Smooth muscle cell (in vitro differentiated cells): ENCODE measurements around the gene CCSAP. TPM values are rescaled to one million over a fixed set of nuclear protein-coding genes. Genes with fewer than 3 reads are reported as not detected.

Experiments used
- DNase-seq: peaks from one replicate; lab custom pipeline; 2025; ENCODE audit not compliant: unreplicated experiment; lab: John Stamatoyannopoulos, UW
- H2AFZ ChIP-seq: fragments of 200-600 bp; sonication (generic); 2 replicates; pipeline ENCODE4 v1.6.0; 2016; ENCODE audit warnings: antibody characterized with exemption, low read depth, mild to moderate bottlenecking
- H3F3A ChIP-seq: fragments of 200-600 bp; sonication (generic); 2 replicates; pipeline ENCODE4 v1.6.0; 2017; ENCODE audit warnings: antibody characterized with exemption, low read depth
- H3K27ac ChIP-seq: fragments of 200-600 bp; sonication (generic); 2 replicates; pipeline ENCODE4 v1.5.1; 2016; ENCODE audit warnings: low read depth, mild to moderate bottlenecking
- H3K27me3 ChIP-seq: fragments of 200-600 bp; sonication (generic); 2 replicates; pipeline ENCODE4 v1.6.1; 2016; ENCODE audit warnings: low read depth, mild to moderate bottlenecking
- H3K36me3 ChIP-seq: fragments of 200-600 bp; sonication (generic); 2 replicates; pipeline ENCODE4 v1.5.1; 2016; ENCODE audit warnings: low read depth
- H3K4me1 ChIP-seq: fragments of 200-600 bp; sonication (generic); 2 replicates; pipeline ENCODE4 v1.5.1; 2016; ENCODE audit warnings: low read depth
- H3K4me2 ChIP-seq: fragments of 200-600 bp; sonication (generic); 2 replicates; pipeline ENCODE4 v1.6.0; 2016; ENCODE audit warnings: mild to moderate bottlenecking
- H3K4me3 ChIP-seq: fragments of 200-600 bp; sonication (generic); 2 replicates; pipeline ENCODE4 v1.5.1; 2016; ENCODE audit warnings: mild to moderate bottlenecking
- H3K79me2 ChIP-seq: fragments of 200-600 bp; sonication (generic); 2 replicates; pipeline ENCODE4 v1.6.0; 2016; ENCODE audit warnings: low read depth, mild to moderate bottlenecking
- H3K9ac ChIP-seq: fragments of 200-600 bp; sonication (generic); 2 replicates; pipeline ENCODE4 v1.6.0; 2016; ENCODE audit warnings: low read depth
- H3K9me3 ChIP-seq: fragments of 200-600 bp; sonication (generic); replicated peaks from 2 replicates; pipeline ENCODE4 v1.5.1; 2016; ENCODE audit warnings: low read depth
- H4K20me1 ChIP-seq: fragments of 200-600 bp; sonication (generic); 2 replicates; pipeline ENCODE4 v1.6.0; 2016; ENCODE audit warnings: low read depth
- WGBS: methylation state at CpG from one replicate; pipeline ENCODE4 v1.1.7; 2016; ENCODE audit warnings: low lambda C conversion rate; 5-methylcytosine and 5-hydroxymethylcytosine counted together
- polyA plus RNA-seq: library from polyadenylated mRNA; unstranded; fragments of >200 nt; fragmentation: Nextera tagmentation; extraction: Ambion mirVana; gene quantifications from 2 replicates; pipeline ENCODE4 v1.2.1, GENCODE V29; 2016
- total RNA-seq: library from RNA; depleted of rRNA; stranded (reverse); fragments of >200 nt; gene quantifications from 2 replicates; pipeline ENCODE4 v1.2.3, GENCODE V29; 2014
- TF ChIP-seq, protein P1 (sequence below): fragments of 200-600 bp; sonication (generic); IDR thresholded peaks from 2 replicates; pipeline ENCODE4 v1.5.1; 2017; ENCODE audit warnings: borderline replicate concordance, mild to moderate bottlenecking, antibody characterized with exemption; ENCODE audit not compliant: insufficient read depth, poor library complexity, severe bottlenecking

The CCSAP gene
- total and polyA plus RNA-seq, 2 experiments from 2014 or later: 2.5 to 12.0 TPM

DNA sequence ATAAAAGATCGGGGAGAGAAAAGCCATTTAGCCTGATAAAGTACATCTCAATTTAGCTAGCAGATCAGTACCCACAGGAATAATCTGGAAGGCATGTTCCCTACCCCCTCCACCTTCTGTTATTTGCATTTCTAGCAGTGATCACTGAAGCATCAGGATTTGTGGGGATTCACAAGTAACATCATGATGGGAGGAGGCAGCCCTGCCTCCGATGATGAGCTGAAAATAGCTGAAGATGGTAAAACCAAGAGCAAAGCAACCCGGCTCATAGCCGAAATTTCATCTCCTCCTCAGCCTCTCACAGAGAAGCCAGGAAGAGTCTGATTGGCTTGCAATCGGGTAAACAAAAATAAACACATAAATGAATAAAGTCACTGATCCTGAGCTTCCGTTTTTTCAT lies 2.4 kb downstream of the CCSAP start:
- H3K4me2 ChIP-seq: peak overlapping the region; percentile 98
- H3K4me3 ChIP-seq: peak overlapping the region; percentile 88
- no peak overlapping the region for H3K9ac ChIP-seq
- peaks cover 3% of the 10 kb centered on the region for H4K20me1 ChIP-seq
- no peaks in the 10 kb centered on the region for H3K27me3 ChIP-seq
- TF ChIP-seq, protein P1, sequence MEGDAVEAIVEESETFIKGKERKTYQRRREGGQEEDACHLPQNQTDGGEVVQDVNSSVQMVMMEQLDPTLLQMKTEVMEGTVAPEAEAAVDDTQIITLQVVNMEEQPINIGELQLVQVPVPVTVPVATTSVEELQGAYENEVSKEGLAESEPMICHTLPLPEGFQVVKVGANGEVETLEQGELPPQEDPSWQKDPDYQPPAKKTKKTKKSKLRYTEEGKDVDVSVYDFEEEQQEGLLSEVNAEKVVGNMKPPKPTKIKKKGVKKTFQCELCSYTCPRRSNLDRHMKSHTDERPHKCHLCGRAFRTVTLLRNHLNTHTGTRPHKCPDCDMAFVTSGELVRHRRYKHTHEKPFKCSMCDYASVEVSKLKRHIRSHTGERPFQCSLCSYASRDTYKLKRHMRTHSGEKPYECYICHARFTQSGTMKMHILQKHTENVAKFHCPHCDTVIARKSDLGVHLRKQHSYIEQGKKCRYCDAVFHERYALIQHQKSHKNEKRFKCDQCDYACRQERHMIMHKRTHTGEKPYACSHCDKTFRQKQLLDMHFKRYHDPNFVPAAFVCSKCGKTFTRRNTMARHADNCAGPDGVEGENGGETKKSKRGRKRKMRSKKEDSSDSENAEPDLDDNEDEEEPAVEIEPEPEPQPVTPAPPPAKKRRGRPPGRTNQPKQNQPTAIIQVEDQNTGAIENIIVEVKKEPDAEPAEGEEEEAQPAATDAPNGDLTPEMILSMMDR: no peak
- DNase-seq: no peak
- no peaks in the 10 kb centered on the region for H3K36me3 ChIP-seq
- H2AFZ ChIP-seq: no peak overlapping the region
- H3K4me1 ChIP-seq: peaks cover 21% of the 10 kb centered on the region
- peaks cover 7% of the 10 kb centered on the region for H3F3A ChIP-seq
- H3K9me3 ChIP-seq: no peaks in the 10 kb centered on the region
- peaks cover 22% of the 10 kb centered on the region for H3K79me2 ChIP-seq
- H3K27ac ChIP-seq: no peak overlapping the region
- WGBS: 71% methylated on average over 6 of the region's 6 CpGs

DNA sequence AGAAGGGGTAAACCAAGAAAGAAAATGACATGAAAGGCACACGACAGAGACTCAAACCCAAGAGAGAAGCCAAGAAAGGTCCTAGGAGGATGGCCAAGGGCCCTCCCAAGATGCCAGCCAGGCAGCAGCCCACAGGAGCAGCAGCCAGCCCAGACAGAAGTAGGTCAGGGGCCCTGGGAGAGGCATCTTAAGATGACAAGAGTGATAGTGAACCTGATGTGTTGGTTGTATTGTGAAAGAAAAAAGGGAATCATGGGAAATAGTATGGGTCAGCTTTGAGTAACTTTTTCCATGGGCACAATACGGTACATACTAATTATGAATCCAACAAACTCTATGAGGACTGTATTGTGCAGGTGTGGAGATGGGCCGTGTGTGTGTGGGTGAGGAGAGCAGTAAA lies 3.3 kb downstream of the CCSAP start:
- Histone ChIP-seq H3F3A (peaks cover 7% of the 10 kb centered on the region), H3K79me2 (peaks cover 26% of the 10 kb centered on the region), H2AFZ (no peak overlapping the region), H3K27ac (no peak overlapping the region), H3K4me2 (no peak overlapping the region), H3K4me3 (no peak overlapping the region), H3K9ac (no peak overlapping the region), H4K20me1 (peaks cover 3% of the 10 kb centered on the region), H3K36me3 (no peaks in the 10 kb centered on the region), H3K9me3 (no peaks in the 10 kb centered on the region), H3K4me1 (peaks cover 21% of the 10 kb centered on the region), H3K27me3 (no peaks in the 10 kb centered on the region)
- TF ChIP-seq, protein P1: no peak
- no peak for DNase-seq
- WGBS: 95% methylated on average over 3 of the region's 3 CpGs

DNA sequence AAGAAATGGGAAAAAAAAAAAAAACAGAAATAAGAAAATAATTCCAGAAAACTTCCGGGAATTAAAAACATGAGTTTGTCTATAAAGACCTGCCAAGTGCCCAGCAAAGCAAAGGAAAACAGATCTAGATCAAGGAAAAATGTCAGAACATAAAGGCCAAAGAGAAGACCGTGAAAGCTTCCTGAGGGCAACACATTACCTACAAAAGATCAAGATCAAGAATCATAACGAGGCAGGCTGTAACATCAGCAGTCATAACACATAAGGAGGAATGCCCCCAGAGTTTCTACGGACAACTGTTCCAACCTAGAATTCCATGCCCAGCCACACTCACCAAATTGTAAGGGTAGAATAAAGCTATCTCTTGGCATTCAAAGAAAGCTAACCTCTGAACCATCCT lies 3.8 kb downstream of the CCSAP start:
- peaks cover 28% of the 10 kb centered on the region for H3K79me2 ChIP-seq
- no peak overlapping the region for H3K4me2 ChIP-seq
- H3K36me3 ChIP-seq: no peaks in the 10 kb centered on the region
- H3K27me3 ChIP-seq: no peaks in the 10 kb centered on the region
- peaks cover 1% of the 10 kb centered on the region for H3K9me3 ChIP-seq
- no peak overlapping the region for H3K4me3 ChIP-seq
- H2AFZ ChIP-seq: no peak overlapping the region
- H3K4me1 ChIP-seq: peaks cover 21% of the 10 kb centered on the region
- H4K20me1 ChIP-seq: peaks cover 3% of the 10 kb centered on the region
- peaks cover 7% of the 10 kb centered on the region for H3F3A ChIP-seq
- H3K27ac ChIP-seq: no peak overlapping the region
- no peak for DNase-seq
- TF ChIP-seq, protein P1: no peak
- H3K9ac ChIP-seq: no peak overlapping the region
- 96% methylated on average over 4 of the region's 4 CpGs for WGBS

DNA sequence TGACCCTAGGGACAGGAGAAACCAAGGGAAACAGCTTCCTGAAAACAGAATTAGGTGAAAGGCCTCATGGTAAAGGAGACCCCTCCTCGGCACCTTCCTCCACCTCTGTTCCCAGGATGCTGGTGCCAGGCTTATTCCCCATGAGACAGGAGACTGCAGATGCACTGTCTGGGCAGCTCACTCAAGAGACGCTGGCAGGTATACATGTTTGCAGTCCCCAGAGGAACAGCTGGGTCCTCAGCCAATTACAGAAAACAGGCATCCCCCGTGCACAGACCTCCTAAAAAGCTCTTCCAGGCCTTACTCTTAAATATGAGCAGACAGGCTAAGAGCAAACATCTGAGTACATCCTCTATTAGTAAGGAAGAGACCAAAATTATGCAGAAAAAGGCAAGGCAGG lies 6.5 kb downstream of the CCSAP start:
- H3K4me1 ChIP-seq: peaks cover 15% of the 10 kb centered on the region
- peaks cover 3% of the 10 kb centered on the region for H4K20me1 ChIP-seq
- H3K36me3 ChIP-seq: no peaks in the 10 kb centered on the region
- H3F3A ChIP-seq: no peaks in the 10 kb centered on the region
- TF ChIP-seq, protein P1: no peak
- H3K4me2 ChIP-seq: no peak overlapping the region
- H3K9me3 ChIP-seq: peaks cover 4% of the 10 kb centered on the region
- H3K27ac ChIP-seq: no peak overlapping the region
- DNase-seq: no peak
- H2AFZ ChIP-seq: no peak overlapping the region
- WGBS: 91% methylated on average over 3 of the region's 3 CpGs
- H3K9ac ChIP-seq: no peak overlapping the region
- no peak overlapping the region for H3K4me3 ChIP-seq
- peaks cover 32% of the 10 kb centered on the region for H3K79me2 ChIP-seq
- H3K27me3 ChIP-seq: no peaks in the 10 kb centered on the region
